Right lobe of liver (tissue), 6 donors: ENCODE results near the gene LSS. TPM values are rescaled to one million over a fixed set of nuclear protein-coding genes. Genes with fewer than 3 reads are reported as not detected.

Source experiments
- ATAC-seq, 4 donors: fragments of 200-7000 bp; cut with Tn5 transposase; one replicate each; pipeline ENCODE4 v1.9.1; 2020; ENCODE audit warnings: mild to moderate bottlenecking in 4 of 4, moderate library complexity in 4 of 4
- DNase-seq, 3 donors: peaks; one replicate each; pipeline ENCODE4 v3.0.0-alpha.2; 2020
- H3K27ac ChIP-seq, 3 donors: fragments of 200-600 bp; one replicate each; pipeline ENCODE4 v1.8.0; 2022
- H3K27me3 ChIP-seq, 2 donors: fragments of 200-600 bp; one replicate each; pipeline ENCODE4 v1.8.0; 2022
- H3K36me3 ChIP-seq, 4 donors: fragments of 200-600 bp; sonication (generic) in 1 of 4; one replicate each; pipeline versions ENCODE4 v1.5.1 to v1.8.0; 2017 to 2022; ENCODE audit warnings: control low read depth in 1 of 4
- H3K4me1 ChIP-seq, 4 donors: fragments of 200-600 bp; sonication (generic) in 1 of 4; one replicate each; pipeline versions ENCODE4 v1.5.1 to v1.8.0; 2017 to 2022; ENCODE audit warnings: control low read depth in 1 of 4
- H3K4me3 ChIP-seq, 3 donors: fragments of 200-600 bp; one replicate each; pipeline ENCODE4 v1.8.0; 2022
- H3K9me3 ChIP-seq, 4 donors: fragments of 200-600 bp; sonication (generic) in 1 of 4; one replicate each; pipeline versions ENCODE4 v1.5.1 to v1.8.0; 2017 to 2022; ENCODE audit warnings: control low read depth in 1 of 4
- POLR2A ChIP-seq: fragments of 450-650 bp; IDR thresholded peaks from one replicate; pipeline ENCODE4 v1.6.1; 2017; ENCODE audit warnings: antibody characterized with exemption, mild to moderate bottlenecking
- WGBS: methylation state at CpG from one replicate; pipeline ENCODE4 v1.1.6; 2018; ENCODE audit warnings: low coverage, low lambda C conversion rate; ENCODE audit not compliant: insufficient coverage; ENCODE audit errors: missing lambda C conversion rate; 5-methylcytosine and 5-hydroxymethylcytosine counted together
- intact Hi-C, 2 donors: fragments of 100-400 bp; cut with DNase I; formaldehyde crosslinking; loops; one replicate each; pipeline versions ENCODE4 v1.11.2 to v1.14.1; 2022
- total RNA-seq, 6 experiments: library from RNA; depleted of rRNA in 2 of 6; stranded (reverse); fragments of >200 nt in 2 of 6; fragmentation: NEBNext Ultra II Directional in 3 of 6; extraction: Animal tissue kit (Norgen Biotek cat#: 25700) in 3 of 6; gene quantifications; one replicate each; pipeline versions ENCODE4 v1.1.0 to v1.2.4, GENCODE V29; 2016 to 2023
- TF ChIP-seq, protein P1 (sequence below), 4 donors: fragments of 200-600 bp in 3 of 4; fragments of 450-650 bp in 1 of 4; IDR thresholded peaks; one replicate each; pipeline versions ENCODE4 v1.5.1 to v1.8.0; 2016 to 2022; ENCODE audit warnings: antibody characterized with exemption in 4 of 4, mild to moderate bottlenecking in 2 of 4
- donor health status: DM: no; HTN: yes; CAD: no.
- donor health status: DM: no; HTN: no; CAD: no.
- donor health status: DM: no; HTN: no; CAD: no.
- donor health status: DM: no; HTN: yes; CAD: no.
- donor health status: DM: no; HTN: yes; CAD: no.

Gene LSS
- total RNA-seq, 6 experiments from 2014 or later: 37.0 to 103 (median 59.6) TPM

DNA sequence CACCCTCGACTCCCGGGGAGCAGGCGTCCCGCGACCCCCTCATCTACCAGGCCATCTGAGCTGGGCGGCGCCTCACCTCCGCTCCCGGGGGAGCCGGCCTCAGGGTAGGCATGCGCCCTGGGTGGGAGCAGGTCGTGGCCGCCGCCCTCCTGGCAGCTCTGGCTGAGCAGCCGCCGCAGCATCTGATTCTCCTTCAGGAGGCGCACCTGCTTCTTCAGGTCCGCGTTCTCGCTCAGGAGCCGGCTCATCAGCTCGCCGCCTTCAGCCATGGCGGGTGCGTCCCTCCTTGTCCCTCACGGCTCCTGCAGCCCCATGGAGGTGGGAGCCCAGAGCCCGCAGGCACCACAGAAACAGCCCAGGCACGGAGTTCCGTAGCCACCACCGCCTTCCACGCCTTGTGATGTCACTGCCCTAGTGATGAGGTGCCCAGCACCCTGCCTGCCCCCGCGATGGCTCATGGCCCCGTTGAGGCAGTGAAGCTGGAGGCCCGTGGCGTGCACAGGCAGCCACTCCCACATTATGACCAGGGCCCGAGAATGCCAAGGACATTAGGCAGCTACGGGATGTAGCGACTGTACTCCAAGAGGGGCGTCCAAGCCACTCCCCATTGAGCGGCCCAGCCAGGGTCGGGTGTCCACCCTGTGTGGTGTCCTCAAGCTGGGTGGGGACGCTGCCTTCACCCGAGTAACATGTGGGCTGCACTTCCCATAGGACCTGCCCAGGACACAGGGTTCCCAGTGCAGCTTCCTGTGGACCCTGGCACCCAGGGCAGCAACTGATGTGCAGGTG, 45.8 kb downstream of the LSS start:
- no peak for DNase-seq
- intact Hi-C loops: no loop called here
- no CpG with 5 or more reads among the region's 44 CpGs for WGBS

DNA sequence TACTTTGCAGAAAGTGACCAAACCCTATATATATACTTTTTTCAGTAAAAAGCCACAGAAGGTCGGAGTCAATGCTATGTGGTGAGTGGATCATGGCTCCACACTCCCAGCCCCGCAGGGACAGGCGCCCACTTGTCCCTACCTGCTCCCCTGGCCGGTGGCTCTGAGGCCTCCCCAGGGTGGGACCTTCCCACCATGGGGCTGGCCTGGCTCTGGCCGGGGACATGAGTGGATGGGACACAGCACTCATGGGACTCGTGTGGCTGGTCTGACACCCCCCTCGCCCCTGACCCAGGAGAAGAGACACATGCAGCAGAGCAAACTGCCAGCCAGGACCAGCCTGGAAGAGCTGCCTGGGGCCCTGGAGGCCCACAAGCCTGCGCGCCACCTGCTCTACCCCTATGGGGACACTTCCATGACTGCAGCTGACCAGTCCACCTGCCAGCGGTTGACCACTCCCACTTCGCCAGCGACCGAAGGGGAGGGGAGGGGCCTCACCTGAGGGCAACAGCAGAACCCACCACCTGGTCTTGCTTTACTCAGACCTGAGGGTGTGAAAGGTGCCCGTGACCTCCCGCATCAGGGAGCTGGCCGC, 46.5 kb downstream of the LSS start:
- no peaks in the 10 kb centered on the region for H3K36me3 ChIP-seq
- no peak overlapping the region for H3K4me3 ChIP-seq
- H3K9me3 ChIP-seq: no peaks in the 10 kb centered on the region
- H3K27ac ChIP-seq: no peak overlapping the region
- DNase-seq: no peak
- no peak for ATAC-seq
- WGBS: no CpG with 5 or more reads among the region's 16 CpGs
- no peak for TF ChIP-seq POLR2A
- TF ChIP-seq, protein P1, sequence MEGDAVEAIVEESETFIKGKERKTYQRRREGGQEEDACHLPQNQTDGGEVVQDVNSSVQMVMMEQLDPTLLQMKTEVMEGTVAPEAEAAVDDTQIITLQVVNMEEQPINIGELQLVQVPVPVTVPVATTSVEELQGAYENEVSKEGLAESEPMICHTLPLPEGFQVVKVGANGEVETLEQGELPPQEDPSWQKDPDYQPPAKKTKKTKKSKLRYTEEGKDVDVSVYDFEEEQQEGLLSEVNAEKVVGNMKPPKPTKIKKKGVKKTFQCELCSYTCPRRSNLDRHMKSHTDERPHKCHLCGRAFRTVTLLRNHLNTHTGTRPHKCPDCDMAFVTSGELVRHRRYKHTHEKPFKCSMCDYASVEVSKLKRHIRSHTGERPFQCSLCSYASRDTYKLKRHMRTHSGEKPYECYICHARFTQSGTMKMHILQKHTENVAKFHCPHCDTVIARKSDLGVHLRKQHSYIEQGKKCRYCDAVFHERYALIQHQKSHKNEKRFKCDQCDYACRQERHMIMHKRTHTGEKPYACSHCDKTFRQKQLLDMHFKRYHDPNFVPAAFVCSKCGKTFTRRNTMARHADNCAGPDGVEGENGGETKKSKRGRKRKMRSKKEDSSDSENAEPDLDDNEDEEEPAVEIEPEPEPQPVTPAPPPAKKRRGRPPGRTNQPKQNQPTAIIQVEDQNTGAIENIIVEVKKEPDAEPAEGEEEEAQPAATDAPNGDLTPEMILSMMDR (IDR thresholded peaks at IDR 0.05): no peak
- H3K27me3 ChIP-seq: no peaks in the 10 kb centered on the region
- intact Hi-C loops: no loop called here
- H3K4me1 ChIP-seq: no peaks in the 10 kb centered on the region

More for the DNA sequence above, 45.8 kb downstream of the LSS start:
- no peaks in the 10 kb centered on the region for H3K27me3 ChIP-seq
- H3K4me3 ChIP-seq: no peak overlapping the region
- no peak for TF ChIP-seq POLR2A
- TF ChIP-seq, protein P1 (IDR thresholded peaks at IDR 0.05): no peak
- no peaks in the 10 kb centered on the region for H3K4me1 ChIP-seq
- no peak for ATAC-seq
- H3K27ac ChIP-seq: no peak overlapping the region
- no peaks in the 10 kb centered on the region for H3K36me3 ChIP-seq
- no peaks in the 10 kb centered on the region for H3K9me3 ChIP-seq

DNA sequence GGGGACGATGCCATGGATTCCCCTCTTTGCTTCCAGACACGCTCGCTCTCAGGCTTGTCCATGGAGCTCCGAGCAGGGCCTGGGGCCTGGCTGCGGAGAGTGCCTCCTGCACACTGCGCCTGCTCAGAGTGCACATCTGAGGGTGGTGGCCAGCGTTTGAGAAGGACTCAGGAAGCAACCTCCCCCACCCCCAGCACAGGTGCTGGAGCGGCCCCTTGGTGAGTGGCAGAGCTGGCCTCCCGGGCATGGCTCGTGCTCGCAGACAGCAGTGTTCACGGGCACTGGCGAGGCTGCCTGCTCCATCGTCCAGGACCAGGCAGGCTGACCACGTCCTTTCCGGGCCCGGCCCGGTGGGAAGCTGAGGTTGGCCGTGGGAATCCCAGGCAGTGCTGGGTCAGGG, 47.1 kb downstream of the LSS start:
- ATAC-seq: no peak
- intact Hi-C loops: no loop called here
- WGBS: 87% methylated on average over 6 of the region's 19 CpGs
- no peaks in the 10 kb centered on the region for H3K9me3 ChIP-seq
- no peaks in the 10 kb centered on the region for H3K36me3 ChIP-seq
- no peaks in the 10 kb centered on the region for H3K27me3 ChIP-seq
- H3K4me3 ChIP-seq: no peak overlapping the region
- no peak for DNase-seq
- no peak overlapping the region for H3K27ac ChIP-seq
- TF ChIP-seq POLR2A: no peak
- TF ChIP-seq, protein P1 (IDR thresholded peaks at IDR 0.05): no peak
- H3K4me1 ChIP-seq: no peaks in the 10 kb centered on the region

DNA sequence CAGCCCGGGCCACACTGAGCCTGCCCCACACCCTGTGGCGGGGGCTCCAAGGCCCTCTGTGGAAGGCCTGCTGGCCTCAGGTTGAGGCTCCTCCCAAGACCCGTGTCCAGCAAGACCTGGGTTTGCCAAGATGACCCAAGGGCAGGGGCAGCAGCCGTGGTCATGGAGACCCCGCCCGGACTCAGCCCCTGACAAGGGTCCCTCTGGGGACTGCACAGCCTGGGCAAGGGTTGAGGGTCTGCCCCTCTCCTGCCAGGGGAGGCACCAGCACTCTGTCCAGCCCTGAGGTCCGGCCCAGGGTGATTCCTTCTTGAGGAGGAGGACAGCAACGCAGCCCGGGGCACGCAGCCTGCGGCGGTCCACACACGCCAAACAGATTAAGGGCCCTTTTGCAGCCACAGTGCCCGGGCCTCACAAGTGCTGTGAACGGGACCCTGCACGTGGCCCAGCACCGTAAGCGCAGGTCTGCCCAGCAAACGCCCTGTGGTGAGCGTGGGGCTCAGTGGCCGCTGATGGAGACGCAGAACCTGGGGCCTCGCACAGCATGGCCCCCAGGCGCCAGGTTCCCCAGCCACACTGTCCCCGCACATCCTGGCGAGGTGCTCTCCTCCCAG, 47.7 kb downstream of the LSS start:
- no CpG with 5 or more reads among the region's 26 CpGs for WGBS
- H3K27ac ChIP-seq: no peak overlapping the region
- H3K4me3 ChIP-seq: no peak overlapping the region
- no peaks in the 10 kb centered on the region for H3K9me3 ChIP-seq
- ATAC-seq (no peak), DNase-seq (no peak)
- no peaks in the 10 kb centered on the region for H3K4me1 ChIP-seq
- intact Hi-C loops: no loop called here
- no peaks in the 10 kb centered on the region for H3K27me3 ChIP-seq
- H3K36me3 ChIP-seq: no peaks in the 10 kb centered on the region
- TF ChIP-seq, protein P1 (IDR thresholded peaks at IDR 0.05): no peak
- TF ChIP-seq POLR2A: no peak
